Thoracic aorta (tissue), 2 donors: ENCODE measurements around the gene MED13L. TPM values are rescaled to one million over a fixed set of nuclear protein-coding genes. Genes with fewer than 3 reads are reported as not detected.

Experiments
- ATAC-seq: fragments of 150-250 bp; one replicate; pipeline ENCODE4 v1.8.0; 2017; ENCODE audit warnings: low read depth; ENCODE audit not compliant: insufficient number of reproducible peaks, low FRiP score
- DNase-seq: peaks from one replicate; pipeline ENCODE4 v3.0.0-alpha.2; 2020; ENCODE audit warnings: low spot score
- H3K27ac ChIP-seq, 2 donors: fragments of 200-600 bp; sonication (generic); 1 replicate in 1 of 2; 2 replicates in 1 of 2; pipeline ENCODE4 v1.5.1; 2016; ENCODE audit warnings: mild to moderate bottlenecking in 2 of 2, moderate library complexity in 2 of 2
- H3K27me3 ChIP-seq: fragments of 200-600 bp; sonication (generic); replicated peaks from 2 replicates; pipeline ENCODE4 v1.6.0; 2016; ENCODE audit warnings: mild to moderate bottlenecking; ENCODE audit not compliant: insufficient read depth
- H3K36me3 ChIP-seq: fragments of 200-600 bp; sonication (generic); one replicate; pipeline ENCODE4 v1.5.1; 2016
- H3K4me1 ChIP-seq, 2 donors: fragments of 200-600 bp; sonication (generic); 1 replicate in 1 of 2; 2 replicates in 1 of 2; pipeline versions ENCODE4 v1.5.1 to v1.6.0; 2016; ENCODE audit warnings: low read depth in 2 of 2, mild to moderate bottlenecking in 1 of 2; ENCODE audit not compliant: control insufficient read depth in 1 of 2
- H3K4me3 ChIP-seq: fragments of 200-600 bp; sonication (generic); 2 replicates; pipeline ENCODE4 v1.5.1; 2016; ENCODE audit warnings: mild to moderate bottlenecking
- H3K9me3 ChIP-seq: fragments of 200-600 bp; sonication (generic); 2 replicates; pipeline ENCODE4 v1.5.1; 2016
- total RNA-seq, 2 donors: library from RNA; depleted of rRNA; stranded (reverse); fragments of >200 nt; gene quantifications; one replicate each; pipeline versions ENCODE4 v1.1.0 to v1.2.3, GENCODE V29; 2016
- TF ChIP-seq, protein P1 (sequence below): fragments of 200-600 bp; sonication (generic); IDR thresholded peaks from one replicate; pipeline ENCODE4 v1.5.1; 2019; ENCODE audit warnings: antibody characterized with exemption

Gene MED13L
- total RNA-seq, 2 donors from 2014 or later, result 186 to 221 TPM

DNA sequence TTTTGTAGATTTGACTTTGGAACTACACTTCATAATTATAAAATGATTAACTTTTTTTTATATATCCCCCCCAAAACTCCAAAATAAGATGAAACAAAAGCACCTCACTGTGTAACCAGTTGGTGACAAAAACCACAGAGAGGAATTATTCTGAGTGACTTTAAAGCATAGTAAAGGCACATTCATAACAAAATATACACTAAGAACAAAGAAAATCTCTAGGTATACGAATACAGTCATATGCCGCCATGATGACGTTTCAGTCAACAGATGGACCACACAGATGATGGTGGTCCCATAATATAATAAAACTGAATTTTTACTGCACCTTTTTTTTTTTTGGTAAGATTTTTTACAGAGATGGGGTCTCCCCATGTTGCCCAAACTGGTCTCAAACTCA is 70.7 kb downstream of the MED13L start:
- Histone ChIP-seq H3K9me3 (no peaks in the 10 kb centered on the region), H3K27ac (no peak overlapping the region), H3K36me3 (no peaks in the 10 kb centered on the region), H3K27me3 (no peaks in the 10 kb centered on the region), H3K4me3 (no peak overlapping the region), H3K4me1 (peaks cover 18 to 58% of the 10 kb centered on the region in 2 donors)
- ATAC-seq (no peak), DNase-seq (no peak)
- TF ChIP-seq, protein P1, sequence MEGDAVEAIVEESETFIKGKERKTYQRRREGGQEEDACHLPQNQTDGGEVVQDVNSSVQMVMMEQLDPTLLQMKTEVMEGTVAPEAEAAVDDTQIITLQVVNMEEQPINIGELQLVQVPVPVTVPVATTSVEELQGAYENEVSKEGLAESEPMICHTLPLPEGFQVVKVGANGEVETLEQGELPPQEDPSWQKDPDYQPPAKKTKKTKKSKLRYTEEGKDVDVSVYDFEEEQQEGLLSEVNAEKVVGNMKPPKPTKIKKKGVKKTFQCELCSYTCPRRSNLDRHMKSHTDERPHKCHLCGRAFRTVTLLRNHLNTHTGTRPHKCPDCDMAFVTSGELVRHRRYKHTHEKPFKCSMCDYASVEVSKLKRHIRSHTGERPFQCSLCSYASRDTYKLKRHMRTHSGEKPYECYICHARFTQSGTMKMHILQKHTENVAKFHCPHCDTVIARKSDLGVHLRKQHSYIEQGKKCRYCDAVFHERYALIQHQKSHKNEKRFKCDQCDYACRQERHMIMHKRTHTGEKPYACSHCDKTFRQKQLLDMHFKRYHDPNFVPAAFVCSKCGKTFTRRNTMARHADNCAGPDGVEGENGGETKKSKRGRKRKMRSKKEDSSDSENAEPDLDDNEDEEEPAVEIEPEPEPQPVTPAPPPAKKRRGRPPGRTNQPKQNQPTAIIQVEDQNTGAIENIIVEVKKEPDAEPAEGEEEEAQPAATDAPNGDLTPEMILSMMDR, result no peak

DNA sequence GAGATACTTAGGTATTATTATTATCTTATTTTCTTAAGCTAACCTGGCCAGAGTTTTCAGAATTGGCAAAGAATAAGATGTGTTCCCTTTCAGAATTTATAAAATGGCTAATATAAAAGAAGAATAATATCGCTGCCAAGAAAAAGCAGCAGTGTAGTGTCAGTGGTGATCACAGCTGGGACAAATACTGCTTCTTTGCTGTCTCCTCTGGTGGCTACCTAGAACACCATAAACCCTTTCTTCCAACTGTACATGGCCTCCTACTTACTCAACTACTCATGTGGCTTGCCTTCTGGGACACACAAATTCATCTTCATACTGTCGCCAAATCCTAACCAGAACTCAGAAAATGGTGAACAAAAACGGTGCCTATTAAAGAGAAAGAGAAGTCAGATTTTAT is 72.7 kb downstream of the MED13L start:
- TF ChIP-seq, protein P1, result no peak
- Histone ChIP-seq H3K27me3 (no peaks in the 10 kb centered on the region), H3K27ac (no peak overlapping the region), H3K4me1 (peaks cover 19 to 58% of the 10 kb centered on the region in 2 donors), H3K4me3 (no peak overlapping the region), H3K9me3 (no peaks in the 10 kb centered on the region), H3K36me3 (no peaks in the 10 kb centered on the region)
- DNase-seq (no peak), ATAC-seq (no peak)

DNA sequence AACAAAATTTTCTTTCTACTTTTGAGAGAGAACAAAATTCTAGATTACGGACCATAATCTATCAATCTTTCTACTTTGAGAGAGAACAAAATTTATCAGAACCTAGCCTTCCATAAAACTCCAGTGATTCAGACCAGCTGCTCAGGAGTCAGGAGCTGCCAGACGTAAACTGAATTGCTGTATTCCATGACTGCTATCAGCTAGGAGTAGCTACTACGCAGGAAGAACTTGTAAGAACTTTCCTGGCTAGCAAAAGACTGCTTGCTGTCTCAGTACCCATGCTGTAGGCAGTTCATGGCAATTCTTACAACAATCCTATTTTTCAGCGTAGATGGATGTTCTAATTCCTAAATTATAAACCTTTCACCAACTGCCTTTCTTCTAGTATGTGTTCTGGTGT is 73.3 kb downstream of the MED13L start:
- H3K9me3 ChIP-seq, result no peaks in the 10 kb centered on the region
- no peak overlapping the region for H3K27ac ChIP-seq
- H3K4me1 ChIP-seq, result peaks cover 21 to 58% of the 10 kb centered on the region in 2 donors
- TF ChIP-seq, protein P1, result no peak
- ATAC-seq, result no peak
- H3K27me3 ChIP-seq, result no peaks in the 10 kb centered on the region
- H3K36me3 ChIP-seq, result no peaks in the 10 kb centered on the region
- no peak for DNase-seq
- no peak overlapping the region for H3K4me3 ChIP-seq

DNA sequence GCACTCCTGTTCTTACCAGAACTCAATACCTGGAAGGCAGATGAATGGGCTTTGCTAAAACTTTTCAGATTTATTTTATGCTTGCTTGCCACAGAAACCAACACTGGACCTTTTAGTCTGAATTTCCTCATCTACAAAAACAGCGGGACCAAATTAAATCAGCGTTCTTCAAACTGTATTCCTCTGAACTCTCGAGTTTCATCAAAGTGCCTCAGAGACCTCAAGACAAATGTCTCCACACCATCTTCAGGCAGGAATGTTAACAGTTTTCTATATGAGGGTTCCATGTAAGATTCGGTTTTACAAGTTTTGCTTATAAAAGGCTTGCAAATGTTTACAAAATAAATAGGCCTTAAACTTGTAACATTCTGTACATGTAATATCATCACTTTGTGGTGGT is 74.6 kb downstream of the MED13L start:
- H3K4me1 ChIP-seq, result peaks cover 26 to 67% of the 10 kb centered on the region in 2 donors

DNA sequence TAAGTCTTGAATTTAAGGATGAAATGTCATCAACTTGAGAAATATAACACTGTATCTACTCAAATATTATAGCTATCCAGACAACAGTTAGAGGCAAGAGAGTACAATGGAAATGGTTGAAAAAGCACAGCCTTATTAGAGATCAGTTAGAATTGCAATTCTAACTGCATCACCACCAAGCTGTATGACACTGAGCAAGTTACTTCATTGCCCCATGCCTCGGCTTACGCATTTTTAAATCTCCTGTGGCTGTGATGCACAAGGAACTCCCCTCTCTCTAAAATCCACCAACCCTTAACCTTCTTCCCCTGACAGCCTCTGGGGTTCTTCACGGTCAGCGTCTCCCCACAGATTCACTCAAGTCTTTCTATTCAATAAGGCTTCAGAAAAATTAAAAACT is 75.1 kb downstream of the MED13L start:
- Histone ChIP-seq H3K4me1 (peaks cover 29 to 67% of the 10 kb centered on the region in 2 donors), H3K4me3 (no peak overlapping the region), H3K27ac (no peak overlapping the region), H3K9me3 (no peaks in the 10 kb centered on the region), H3K27me3 (no peaks in the 10 kb centered on the region), H3K36me3 (no peaks in the 10 kb centered on the region)
- ATAC-seq, result no peak
- TF ChIP-seq, protein P1, result no peak
- DNase-seq, result no peak

More for the DNA sequence above, 74.6 kb downstream of the MED13L start:
- DNase-seq (no peak), ATAC-seq (no peak)
- no peak overlapping the region for H3K4me3 ChIP-seq
- no peaks in the 10 kb centered on the region for H3K36me3 ChIP-seq
- H3K27me3 ChIP-seq, result no peaks in the 10 kb centered on the region
- TF ChIP-seq, protein P1, result no peak
- no peak overlapping the region for H3K27ac ChIP-seq
- no peaks in the 10 kb centered on the region for H3K9me3 ChIP-seq
